ENCODE measurements around the gene FOXP1.

The FOXP1 gene

DNA sequence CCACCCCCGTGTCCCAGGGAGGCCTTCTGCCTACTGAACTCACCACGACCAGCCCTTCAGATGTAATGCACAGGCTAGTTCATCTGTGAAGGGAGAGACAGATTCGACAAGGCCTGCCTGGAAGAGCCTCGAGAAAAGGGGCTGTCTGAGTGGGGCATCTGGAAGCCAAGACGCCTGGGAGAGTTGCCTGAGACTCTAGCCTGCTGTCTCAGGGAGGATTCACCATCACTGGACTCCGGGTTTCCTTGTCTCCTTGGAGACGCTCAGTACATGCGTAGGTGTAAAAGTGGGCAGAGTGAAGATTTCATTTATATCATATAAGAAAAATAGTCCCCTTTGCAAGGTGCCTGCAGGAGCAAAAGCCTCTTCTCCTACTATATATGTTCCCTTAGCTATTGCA lies 468.9 kb downstream of the FOXP1 start:
- H3K4me3 ChIP-seq (ENCODE audit: low read length), result peak overlapping the region; percentile 8; the same call in 1 of the 2 replicates
- peaks cover 72% of the 10 kb centered on the region for H4K20me1 ChIP-seq (ENCODE audit: insufficient read depth, low read length)
- H3K4me2 ChIP-seq (ENCODE audit: low read length), result peak overlapping the region; percentile 42
- peaks cover 93% of the 10 kb centered on the region for H3K4me1 ChIP-seq (ENCODE audit: low read length)
- no peak overlapping the region for H2AFZ ChIP-seq (ENCODE audit: low read depth, low read length)
- H3K9ac ChIP-seq (ENCODE audit: low read length), result no peak overlapping the region; the same call in 1 of the 2 replicates
- no peaks in the 10 kb centered on the region for H3K27me3 ChIP-seq (ENCODE audit: low read depth, low read length)
- peaks cover 98% of the 10 kb centered on the region for H3K79me2 ChIP-seq (ENCODE audit: low read length)
- no peaks in the 10 kb centered on the region for H3K9me3 ChIP-seq (ENCODE audit: insufficient read depth, low read length)
- H3K27ac ChIP-seq (ENCODE audit: low read length), result peak overlapping the region; percentile 23; the same call in 1 of the 2 replicates
- TF ChIP-seq EZH2phosphoT487 (IDR thresholded peaks at IDR 0.05; ENCODE audit: low read depth) (no peak), CTCF (IDR thresholded peaks at IDR 0.05; ENCODE audit: low read depth, low read length) (no peak)
- H3K36me3 ChIP-seq (replicated peaks; ENCODE audit: low read depth, low read length), result peaks cover 79% of the 10 kb centered on the region

DNA sequence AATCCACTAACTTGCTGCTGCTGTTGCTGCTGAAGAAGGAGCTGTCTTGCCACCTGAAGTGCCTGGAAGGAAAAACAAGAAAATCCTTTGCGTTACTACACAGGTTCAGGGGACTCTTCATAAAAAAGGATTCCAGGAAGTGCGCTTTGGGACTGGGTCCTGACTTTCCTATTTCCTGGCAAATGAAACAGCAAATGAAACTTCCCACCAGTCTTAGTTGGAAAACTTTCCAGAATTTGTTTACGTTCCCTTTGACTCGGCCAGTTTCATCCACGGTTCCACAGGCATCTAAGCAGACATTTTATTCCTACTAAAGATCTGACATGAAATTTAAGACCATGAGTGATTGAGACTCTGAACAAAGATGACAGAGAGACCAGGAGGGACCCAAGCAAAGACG lies 471.0 kb downstream of the FOXP1 start:
- no peaks in the 10 kb centered on the region for H3K27me3 ChIP-seq (ENCODE audit: low read depth, low read length)
- H3K4me3 ChIP-seq (ENCODE audit: low read length), result no peak overlapping the region
- H3K9ac ChIP-seq (ENCODE audit: low read length), result no peak overlapping the region
- H2AFZ ChIP-seq (ENCODE audit: low read depth, low read length), result no peak overlapping the region
- H3K9me3 ChIP-seq (ENCODE audit: insufficient read depth, low read length), result no peaks in the 10 kb centered on the region
- peaks cover 73% of the 10 kb centered on the region for H3K36me3 ChIP-seq (replicated peaks; ENCODE audit: low read depth, low read length)
- H3K4me2 ChIP-seq (ENCODE audit: low read length), result no peak overlapping the region
- H4K20me1 ChIP-seq (ENCODE audit: insufficient read depth, low read length), result peaks cover 62% of the 10 kb centered on the region
- H3K27ac ChIP-seq (ENCODE audit: low read length), result peak overlapping the region; percentile 14; the same call in 1 of the 2 replicates
- TF ChIP-seq EZH2phosphoT487 (IDR thresholded peaks at IDR 0.05; ENCODE audit: low read depth) (no peak), CTCF (IDR thresholded peaks at IDR 0.05; ENCODE audit: low read depth, low read length) (no peak)
- peaks cover 98% of the 10 kb centered on the region for H3K79me2 ChIP-seq (ENCODE audit: low read length)
- H3K4me1 ChIP-seq (ENCODE audit: low read length), result peaks cover 93% of the 10 kb centered on the region

DNA sequence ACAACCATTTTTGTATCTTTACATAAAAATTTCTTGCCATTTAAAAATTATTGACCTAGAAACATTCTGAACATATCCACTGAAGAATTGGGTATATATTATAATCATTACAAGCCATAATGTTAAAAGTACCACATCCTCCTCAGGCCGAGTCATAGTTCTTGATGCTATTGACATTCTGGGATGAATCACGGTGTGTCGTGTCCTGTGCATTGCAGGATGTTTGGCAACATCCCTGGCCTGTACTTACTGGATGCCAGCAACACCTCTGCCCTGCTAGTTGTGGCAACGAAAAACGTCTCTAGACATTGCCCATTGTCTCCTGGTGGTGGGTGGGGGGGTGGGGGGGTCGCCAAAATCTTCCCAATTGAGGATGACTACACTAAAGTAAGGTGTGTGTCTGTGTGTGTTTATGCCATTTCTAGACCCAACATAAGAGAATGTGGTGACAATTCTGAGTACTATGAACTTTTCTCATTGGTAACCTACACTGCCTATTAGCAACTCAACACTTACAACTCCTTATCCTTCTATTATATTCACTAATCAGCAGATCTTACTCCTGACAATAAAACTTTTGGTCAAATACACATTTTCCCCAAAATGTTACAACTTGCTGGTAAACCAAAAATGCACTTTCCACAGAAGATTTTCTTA lies 471.6 kb downstream of the FOXP1 start:
- no peak overlapping the region for H3K9ac ChIP-seq (ENCODE audit: low read length)
- no peaks in the 10 kb centered on the region for H3K27me3 ChIP-seq (ENCODE audit: low read depth, low read length)
- peaks cover 57% of the 10 kb centered on the region for H4K20me1 ChIP-seq (ENCODE audit: insufficient read depth, low read length)
- H3K27ac ChIP-seq (ENCODE audit: low read length), result peak overlapping the region; percentile 14; the same call in 1 of the 2 replicates
- no peak overlapping the region for H3K4me3 ChIP-seq (ENCODE audit: low read length)
- peaks cover 93% of the 10 kb centered on the region for H3K4me1 ChIP-seq (ENCODE audit: low read length)
- H2AFZ ChIP-seq (ENCODE audit: low read depth, low read length), result no peak overlapping the region
- no peak overlapping the region for H3K4me2 ChIP-seq (ENCODE audit: low read length)
- H3K9me3 ChIP-seq (ENCODE audit: insufficient read depth, low read length), result no peaks in the 10 kb centered on the region
- TF ChIP-seq EZH2phosphoT487 (IDR thresholded peaks at IDR 0.05; ENCODE audit: low read depth) (no peak), CTCF (IDR thresholded peaks at IDR 0.05; ENCODE audit: low read depth, low read length) (no peak)
- H3K79me2 ChIP-seq (ENCODE audit: low read length), result peaks cover 98% of the 10 kb centered on the region
- H3K36me3 ChIP-seq (replicated peaks; ENCODE audit: low read depth, low read length), result peaks cover 76% of the 10 kb centered on the region

- H3K9ac ChIP-seq (ENCODE audit: low read length), result peak overlapping the region; percentile 75
- H3K27me3 ChIP-seq (ENCODE audit: low read depth, low read length), result no peaks in the 10 kb centered on the region
- H4K20me1 ChIP-seq (ENCODE audit: insufficient read depth, low read length), result peaks cover 44% of the 10 kb centered on the region
- H3K4me3 ChIP-seq (ENCODE audit: low read length), result peak overlapping the region; percentile 63
- peak overlapping the region; percentile 70 for H3K4me2 ChIP-seq (ENCODE audit: low read length)
- H2AFZ ChIP-seq (ENCODE audit: low read depth, low read length), result no peak overlapping the region
- peaks cover 98% of the 10 kb centered on the region for H3K79me2 ChIP-seq (ENCODE audit: low read length)
- TF ChIP-seq EZH2phosphoT487 (IDR thresholded peaks at IDR 0.05; ENCODE audit: low read depth) (no peak), CTCF (IDR thresholded peaks at IDR 0.05; ENCODE audit: low read depth, low read length) (no peak)
- peak overlapping the region; percentile 93 for H3K27ac ChIP-seq (ENCODE audit: low read length)
- H3K9me3 ChIP-seq (ENCODE audit: insufficient read depth, low read length), result no peaks in the 10 kb centered on the region
- H3K36me3 ChIP-seq (replicated peaks; ENCODE audit: low read depth, low read length), result peaks cover 76% of the 10 kb centered on the region
- peaks cover 93% of the 10 kb centered on the region for H3K4me1 ChIP-seq (ENCODE audit: low read length)
Observed at GRCh38 chr3:71110385-71111222, 472.9 kb downstream of the FOXP1 start.

Measured in OCI-LY3 (cell line).